K562 (cell line): ENCODE results near the gene NME4. TPM values are rescaled to one million over a fixed set of nuclear protein-coding genes. Genes with fewer than 3 reads are reported as not detected.

ENCODE experiments used
- CCNT2 ChIP-seq: IDR thresholded peaks from 2 replicates; pipeline ENCODE4 v1.6.1; 2011; ENCODE audit warnings: borderline replicate concordance, low read depth, mild to moderate bottlenecking, moderate library complexity, mixed read lengths, low read length; ENCODE audit not compliant: insufficient read length; ENCODE audit errors: extremely low read depth
- FIP1L1 ChIP-seq: fragments of 200-400 bp; formaldehyde crosslinking; IDR thresholded peaks from 2 replicates; pipeline ENCODE4 v1.6.1; 2018; ENCODE audit warnings: mild to moderate bottlenecking, low read depth, low read length; ENCODE audit not compliant: poor library complexity, severe bottlenecking
- MTA1 ChIP-seq: fragments of 450-650 bp; IDR thresholded peaks from 2 replicates; pipeline ENCODE4 v1.6.1; 2017; ENCODE audit warnings: borderline replicate concordance
- NFE2L1 ChIP-seq: fragments of 450-650 bp; IDR thresholded peaks from 2 replicates; pipeline ENCODE4 v1.6.1; 2016; ENCODE audit warnings: missing genetic modification characterization, low read depth, mild to moderate bottlenecking, missing compliant biosample characterization, moderate library complexity, borderline replicate concordance
- PHF20 ChIP-seq: fragments of 450-650 bp; IDR thresholded peaks from 2 replicates; pipeline ENCODE4 v1.6.1; 2018; ENCODE audit not compliant: partially characterized antibody
- POLR2AphosphoS2 ChIP-seq: IDR thresholded peaks from 2 replicates; pipeline ENCODE4 v1.6.1; 2012; ENCODE audit warnings: low read length, improper control_type of control experiment
- PRMT5 ChIP-seq: sonication (generic); formaldehyde crosslinking; IDR thresholded peaks from 2 replicates; pipeline ENCODE4 v1.5.0; 2020; ENCODE audit warnings: missing genetic modification reagents
- SMC3 ChIP-seq: conservative IDR thresholded peaks from 2 replicates; pipeline ENCODE4 v1.6.1; 2011; ENCODE audit warnings: low read depth, low read length, improper control_type of control experiment; ENCODE audit not compliant: insufficient read depth
- TBP ChIP-seq: optimal IDR thresholded peaks from 2 replicates; pipeline ENCODE3; 2011; ENCODE audit warnings: low read depth, low read length, improper control_type of control experiment
- ZBTB17 ChIP-seq: fragments of 450-650 bp; formaldehyde crosslinking; IDR thresholded peaks from 2 replicates; pipeline ENCODE4 v1.4.0; 2020; ENCODE audit warnings: mild to moderate bottlenecking
- ZFPM2 ChIP-seq: fragments of 250-450 bp; sonication (Bioruptor Pico); IDR thresholded peaks from 2 replicates; pipeline ENCODE4 v1.5.1; 2022; ENCODE audit warnings: mild to moderate bottlenecking
- ZNF695 ChIP-seq: fragments of 450-650 bp; formaldehyde crosslinking; IDR thresholded peaks from 2 replicates; pipeline ENCODE4 v1.4.0; 2020; ENCODE audit warnings: mild to moderate bottlenecking, moderate library complexity
- ZNF707 ChIP-seq: fragments of 250-450 bp; sonication (Bioruptor Pico); conservative IDR thresholded peaks from 2 replicates; pipeline ENCODE4 v1.8.0; 2022; ENCODE audit warnings: inconsistent platforms, mild to moderate bottlenecking, moderate library complexity
- polyA plus RNA-seq, 8 experiments: library from polyadenylated mRNA; depleted of rRNA in 4 of 8; stranded (reverse) in 5 of 8; unstranded in 3 of 8; fragments of >200 nt; fragmentation: Nextera tagmentation in 2 of 8; fragmentation: Illumina TruSeq in 1 of 8; extraction: Ambion mirVana in 2 of 8; extraction: Trizol in 1 of 8; gene quantifications; 2 replicates each; pipeline versions ENCODE4 v1.2.1 to v1.2.3, GENCODE V29; 2011 to 2014; ENCODE audit warnings: inconsistent platforms in 1 of 8, missing spikeins in 1 of 8
- total RNA-seq, 7 experiments: library from RNA; depleted of rRNA in 6 of 7; stranded (reverse); fragments of >200 nt in 6 of 7; fragmentation: Illumina TruSeq in 2 of 7; extraction: Trizol in 2 of 7; gene quantifications; 2 replicates each; pipeline versions ENCODE4 v1.2.1 to v1.2.3, GENCODE V29; 2011 to 2021; ENCODE audit warnings: low replicate concordance in 1 of 7
- TF ChIP-seq, protein P1 (sequence below): sonication (generic); formaldehyde crosslinking; IDR thresholded peaks from 2 replicates; pipeline ENCODE4 v1.5.0; 2020; ENCODE audit warnings: missing genetic modification reagents
- TF ChIP-seq, protein P2 (sequence below): fragments of 250-450 bp; sonication (Bioruptor Pico); IDR thresholded peaks from 2 replicates; pipeline ENCODE4 v1.8.0; 2021; ENCODE audit warnings: borderline replicate concordance, mild to moderate bottlenecking, moderate library complexity; ENCODE audit not compliant: poor library complexity, severe bottlenecking
- TF ChIP-seq, protein P3 (sequence below): fragments of 250-450 bp; sonication (Bioruptor Pico); IDR thresholded peaks from 2 replicates; pipeline ENCODE4 v1.5.0; 2021
- TF ChIP-seq, protein P4 (sequence below): fragments of 250-450 bp; sonication (Bioruptor Pico); IDR thresholded peaks from 2 replicates; pipeline ENCODE4 v1.4.0; 2020; ENCODE audit warnings: mild to moderate bottlenecking, moderate library complexity
- TF ChIP-seq, protein P5 (sequence below): fragments of 450-650 bp; IDR thresholded peaks from 2 replicates; pipeline ENCODE4 v1.6.1; 2018; ENCODE audit warnings: mild to moderate bottlenecking, low read depth; ENCODE audit not compliant: partially characterized antibody
- TF ChIP-seq, protein P6 (sequence below): fragments of 250-450 bp; sonication (Bioruptor Pico); IDR thresholded peaks from 2 replicates; pipeline ENCODE4 v1.9.0; 2021; ENCODE audit warnings: mild to moderate bottlenecking
- TF ChIP-seq, protein P7 (sequence below): fragments of 450-650 bp; formaldehyde crosslinking; IDR thresholded peaks from 2 replicates; pipeline ENCODE4 v1.4.0; 2020; ENCODE audit warnings: mild to moderate bottlenecking

Gene NME4
- total and polyA plus RNA-seq, 9 of the 15 experiments (the other 6 are each of a cell fraction or from before 2014, with no cell fraction given) = 15.4 to 264 (median 139) TPM

DNA sequence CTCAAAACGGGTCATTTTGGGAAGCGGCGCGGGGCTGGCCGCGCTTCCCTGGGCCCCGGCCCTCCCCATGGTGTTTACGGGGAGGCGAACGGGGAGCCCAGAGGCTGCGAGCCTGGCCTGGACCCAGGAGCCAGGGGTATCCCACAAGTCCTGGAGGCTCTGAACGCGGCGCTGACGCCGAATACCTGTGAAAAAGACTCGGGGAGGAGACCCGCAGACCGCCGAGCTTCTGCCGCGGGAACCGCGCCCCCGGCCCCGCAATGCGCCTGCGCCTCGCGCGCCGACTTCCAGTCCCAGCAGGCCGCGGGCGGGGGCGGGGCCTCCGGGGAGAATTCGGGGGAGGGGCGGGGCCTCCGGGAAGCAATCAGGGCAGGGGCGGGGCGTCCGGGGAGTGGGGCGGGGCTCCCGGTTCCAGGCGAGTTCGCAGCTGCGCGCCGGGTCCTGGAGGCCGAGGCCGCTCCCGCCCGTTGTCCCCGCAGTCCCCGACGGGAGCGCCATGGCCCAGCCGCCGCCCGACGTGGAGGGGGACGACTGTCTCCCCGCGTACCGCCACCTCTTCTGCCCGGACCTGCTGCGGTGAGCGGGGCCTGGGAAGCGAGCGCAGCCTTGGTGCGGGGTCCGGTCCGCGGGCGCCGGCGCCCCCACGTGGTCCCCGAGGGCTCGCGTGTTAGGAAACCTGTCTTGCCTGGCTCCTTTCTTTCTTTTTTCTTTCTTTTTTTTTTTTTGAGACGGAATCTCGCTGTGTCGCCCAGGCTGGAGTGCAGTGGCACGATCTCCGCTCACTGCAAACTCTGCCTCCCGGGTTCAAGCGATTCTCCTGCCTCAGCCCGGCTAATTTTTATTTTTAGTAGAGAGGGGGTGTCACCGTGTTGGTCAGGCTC lies 4.7 kb downstream of the NME4 start, which contains the start of gene DECR2 (continued):
- TF ChIP-seq, protein P1, sequence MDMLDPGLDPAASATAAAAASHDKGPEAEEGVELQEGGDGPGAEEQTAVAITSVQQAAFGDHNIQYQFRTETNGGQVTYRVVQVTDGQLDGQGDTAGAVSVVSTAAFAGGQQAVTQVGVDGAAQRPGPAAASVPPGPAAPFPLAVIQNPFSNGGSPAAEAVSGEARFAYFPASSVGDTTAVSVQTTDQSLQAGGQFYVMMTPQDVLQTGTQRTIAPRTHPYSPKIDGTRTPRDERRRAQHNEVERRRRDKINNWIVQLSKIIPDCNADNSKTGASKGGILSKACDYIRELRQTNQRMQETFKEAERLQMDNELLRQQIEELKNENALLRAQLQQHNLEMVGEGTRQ (CRISPR knock-in tag) = peak; percentile 53
- peak; percentile 46; the same call in 1 of the 2 replicates for TF ChIP-seq POLR2AphosphoS2
- peak; percentile 73 for TF ChIP-seq CCNT2
- TF ChIP-seq, protein P2, sequence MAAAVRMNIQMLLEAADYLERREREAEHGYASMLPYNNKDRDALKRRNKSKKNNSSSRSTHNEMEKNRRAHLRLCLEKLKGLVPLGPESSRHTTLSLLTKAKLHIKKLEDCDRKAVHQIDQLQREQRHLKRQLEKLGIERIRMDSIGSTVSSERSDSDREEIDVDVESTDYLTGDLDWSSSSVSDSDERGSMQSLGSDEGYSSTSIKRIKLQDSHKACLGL (CRISPR knock-in tag) = peak; percentile 68
- TF ChIP-seq ZFPM2 (CRISPR knock-in tag) = no peak
- TF ChIP-seq, protein P3, sequence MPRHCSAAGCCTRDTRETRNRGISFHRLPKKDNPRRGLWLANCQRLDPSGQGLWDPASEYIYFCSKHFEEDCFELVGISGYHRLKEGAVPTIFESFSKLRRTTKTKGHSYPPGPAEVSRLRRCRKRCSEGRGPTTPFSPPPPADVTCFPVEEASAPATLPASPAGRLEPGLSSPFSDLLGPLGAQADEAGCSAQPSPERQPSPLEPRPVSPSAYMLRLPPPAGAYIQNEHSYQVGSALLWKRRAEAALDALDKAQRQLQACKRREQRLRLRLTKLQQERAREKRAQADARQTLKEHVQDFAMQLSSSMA (CRISPR knock-in tag) = peak; percentile 87
- TF ChIP-seq MTA1 = 0 out of 2 replicates have a peak, but pooled peaks have one; percentile 22
- TF ChIP-seq NFE2L1 (tag) = no peak
- no peak for TF ChIP-seq FIP1L1
- peak; percentile 27; the same call in 1 of the 2 replicates for TF ChIP-seq ZBTB17
- TF ChIP-seq, protein P4, sequence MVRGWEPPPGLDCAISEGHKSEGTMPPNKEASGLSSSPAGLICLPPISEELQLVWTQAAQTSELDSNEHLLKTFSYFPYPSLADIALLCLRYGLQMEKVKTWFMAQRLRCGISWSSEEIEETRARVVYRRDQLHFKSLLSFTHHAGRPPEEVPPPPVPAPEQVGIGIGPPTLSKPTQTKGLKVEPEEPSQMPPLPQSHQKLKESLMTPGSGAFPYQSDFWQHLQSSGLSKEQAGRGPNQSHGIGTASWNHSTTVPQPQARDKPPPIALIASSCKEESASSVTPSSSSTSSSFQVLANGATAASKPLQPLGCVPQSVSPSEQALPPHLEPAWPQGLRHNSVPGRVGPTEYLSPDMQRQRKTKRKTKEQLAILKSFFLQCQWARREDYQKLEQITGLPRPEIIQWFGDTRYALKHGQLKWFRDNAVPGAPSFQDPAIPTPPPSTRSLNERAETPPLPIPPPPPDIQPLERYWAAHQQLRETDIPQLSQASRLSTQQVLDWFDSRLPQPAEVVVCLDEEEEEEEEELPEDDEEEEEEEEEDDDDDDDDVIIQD = no peak
- no peak for TF ChIP-seq PRMT5 (CRISPR knock-in tag)
- 0 out of 2 replicates have a peak, but pooled peaks have one; percentile 28 for TF ChIP-seq SMC3
- TF ChIP-seq ZNF695 (CRISPR knock-in tag) = no peak
- peak; percentile 32 for TF ChIP-seq PHF20
- peak; percentile 63 for TF ChIP-seq TBP
- TF ChIP-seq, protein P5, sequence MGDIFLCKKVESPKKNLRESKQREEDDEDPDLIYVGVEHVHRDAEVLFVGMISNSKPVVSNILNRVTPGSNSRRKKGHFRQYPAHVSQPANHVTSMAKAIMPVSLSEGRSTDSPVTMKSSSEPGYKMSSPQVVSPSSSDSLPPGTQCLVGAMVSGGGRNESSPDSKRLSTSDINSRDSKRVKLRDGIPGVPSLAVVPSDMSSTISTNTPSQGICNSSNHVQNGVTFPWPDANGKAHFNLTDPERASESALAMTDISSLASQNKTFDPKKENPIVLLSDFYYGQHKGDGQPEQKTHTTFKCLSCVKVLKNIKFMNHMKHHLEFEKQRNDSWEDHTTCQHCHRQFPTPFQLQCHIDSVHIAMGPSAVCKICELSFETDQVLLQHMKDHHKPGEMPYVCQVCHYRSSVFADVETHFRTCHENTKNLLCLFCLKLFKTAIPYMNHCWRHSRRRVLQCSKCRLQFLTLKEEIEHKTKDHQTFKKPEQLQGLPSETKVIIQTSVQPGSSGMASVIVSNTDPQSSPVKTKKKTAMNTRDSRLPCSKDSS = no peak
- TF ChIP-seq, protein P6, sequence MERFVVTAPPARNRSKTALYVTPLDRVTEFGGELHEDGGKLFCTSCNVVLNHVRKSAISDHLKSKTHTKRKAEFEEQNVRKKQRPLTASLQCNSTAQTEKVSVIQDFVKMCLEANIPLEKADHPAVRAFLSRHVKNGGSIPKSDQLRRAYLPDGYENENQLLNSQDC (CRISPR knock-in tag) = 0 out of 2 replicates have a peak, but pooled peaks have one; percentile 24
- TF ChIP-seq ZNF707 (CRISPR knock-in tag) = no peak
- TF ChIP-seq, protein P7, sequence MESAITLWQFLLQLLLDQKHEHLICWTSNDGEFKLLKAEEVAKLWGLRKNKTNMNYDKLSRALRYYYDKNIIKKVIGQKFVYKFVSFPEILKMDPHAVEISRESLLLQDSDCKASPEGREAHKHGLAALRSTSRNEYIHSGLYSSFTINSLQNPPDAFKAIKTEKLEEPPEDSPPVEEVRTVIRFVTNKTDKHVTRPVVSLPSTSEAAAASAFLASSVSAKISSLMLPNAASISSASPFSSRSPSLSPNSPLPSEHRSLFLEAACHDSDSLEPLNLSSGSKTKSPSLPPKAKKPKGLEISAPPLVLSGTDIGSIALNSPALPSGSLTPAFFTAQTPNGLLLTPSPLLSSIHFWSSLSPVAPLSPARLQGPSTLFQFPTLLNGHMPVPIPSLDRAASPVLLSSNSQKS = peak; percentile 29; the same call in 1 of the 2 replicates
